Myocyte (in vitro differentiated cells): ENCODE measurements around the gene YTHDC1. TPM values are rescaled to one million over a fixed set of nuclear protein-coding genes. Genes with fewer than 3 reads are reported as not detected.
"Not testable (repeated sequence)": the region's sequence is repeated elsewhere in the genome, so short reads cannot be mapped to it uniquely, and the experiment has no call there.

Source experiments
- DNase-seq: peaks from one replicate; pipeline ENCODE4 v3.0.0-alpha.2; 2012; ENCODE audit warnings: low read depth
- total RNA-seq: library from RNA; depleted of rRNA; stranded (reverse); fragments of >200 nt; gene quantifications from 2 replicates; pipeline ENCODE4 v1.2.3, GENCODE V29; 2014

YTHDC1 gene
- total RNA-seq, 1 donor from 2014 or later: 56.1 TPM

GRCh38 chr4:68297137-68297536, 52.8 kb downstream of the YTHDC1 start:
- no peak for DNase-seq

DNA sequence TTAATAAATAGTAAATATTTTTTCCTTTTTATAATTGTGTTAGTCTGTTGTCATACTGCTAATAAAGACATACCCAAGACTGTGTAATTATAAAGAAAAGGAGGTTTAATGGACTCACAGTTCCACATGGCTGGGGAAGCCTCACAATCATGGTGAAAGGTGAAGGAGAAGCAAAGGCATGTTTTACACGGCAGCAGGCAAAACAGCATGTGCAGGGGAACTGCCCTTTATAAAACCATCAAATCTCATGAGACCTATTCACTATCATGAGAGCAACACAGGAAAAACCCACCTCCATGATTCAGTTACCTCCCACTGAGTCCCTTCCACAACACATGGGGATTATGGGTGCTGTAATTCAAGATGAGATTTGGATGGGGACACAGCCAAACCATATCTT, 58.6 kb downstream of the YTHDC1 start:
- DNase-seq: no peak

DNA sequence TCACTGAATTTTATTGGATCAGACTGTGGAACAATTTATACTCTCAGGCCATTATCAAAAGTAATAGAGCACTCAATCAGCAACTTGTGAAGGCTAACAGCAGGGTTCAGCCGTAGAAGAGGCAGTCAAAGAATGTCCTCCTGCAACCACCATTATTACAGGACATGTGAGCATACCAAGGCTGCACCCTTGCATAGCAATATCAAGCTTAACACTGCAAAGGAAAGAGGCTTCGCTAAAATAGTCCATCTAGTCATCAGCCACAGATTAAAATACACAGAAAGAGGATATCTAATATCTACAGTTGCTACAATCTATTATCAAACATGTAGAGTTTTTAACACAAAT, 61.5 kb downstream of the YTHDC1 start:
- DNase-seq: peak; percentile 75

DNA sequence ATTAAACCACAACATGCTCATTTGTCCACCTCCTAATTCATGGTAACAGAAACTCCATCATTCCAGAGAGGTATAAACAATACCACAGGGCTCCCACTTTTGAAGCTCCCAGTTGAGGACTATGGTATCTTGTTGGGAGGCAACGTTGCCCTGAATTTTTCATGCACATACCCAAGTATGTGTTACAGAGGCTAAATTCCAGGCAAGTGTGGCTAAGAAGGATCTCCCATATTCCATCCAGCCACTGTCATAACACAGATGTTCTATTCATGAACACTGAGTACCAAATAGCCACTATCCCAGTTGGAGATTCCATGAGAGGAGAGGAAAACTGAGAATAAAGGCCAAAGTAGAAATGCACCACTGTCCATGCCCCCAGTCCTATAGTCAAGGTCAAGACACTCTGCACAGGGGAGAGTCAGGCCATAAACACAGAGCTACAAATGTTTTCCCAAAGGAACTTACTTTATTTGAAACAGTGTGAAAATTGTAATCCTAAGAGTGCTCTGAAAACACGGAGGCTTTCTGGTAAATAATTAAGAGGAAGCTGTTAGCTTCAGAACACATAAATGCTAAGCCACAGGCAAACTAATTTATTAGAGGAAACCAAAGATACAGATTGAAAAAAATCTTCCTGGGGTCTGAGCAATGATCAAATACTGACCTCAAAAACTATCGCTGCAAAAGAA, 62.0 kb downstream of the YTHDC1 start:
- DNase-seq: peak; percentile 21

DNA sequence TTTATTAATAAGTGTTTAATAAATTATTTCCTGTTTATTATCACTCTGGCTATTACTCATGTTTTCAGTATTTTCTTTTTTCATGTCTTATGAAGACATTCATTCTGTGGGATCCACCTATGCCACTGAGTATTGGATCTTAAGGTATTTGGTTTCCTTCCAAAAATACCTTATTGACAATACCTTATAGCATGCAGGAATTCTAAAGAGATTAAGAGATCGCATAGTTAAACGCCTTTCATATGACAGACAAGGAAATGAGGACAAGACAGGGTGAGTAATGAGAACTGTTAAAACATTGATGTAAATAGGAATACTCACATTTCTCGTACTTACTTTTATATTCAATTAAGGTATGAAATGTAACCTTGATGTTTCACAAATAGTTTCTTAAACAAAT, 66.2 kb downstream of the YTHDC1 start:
- DNase-seq: no peak

DNA sequence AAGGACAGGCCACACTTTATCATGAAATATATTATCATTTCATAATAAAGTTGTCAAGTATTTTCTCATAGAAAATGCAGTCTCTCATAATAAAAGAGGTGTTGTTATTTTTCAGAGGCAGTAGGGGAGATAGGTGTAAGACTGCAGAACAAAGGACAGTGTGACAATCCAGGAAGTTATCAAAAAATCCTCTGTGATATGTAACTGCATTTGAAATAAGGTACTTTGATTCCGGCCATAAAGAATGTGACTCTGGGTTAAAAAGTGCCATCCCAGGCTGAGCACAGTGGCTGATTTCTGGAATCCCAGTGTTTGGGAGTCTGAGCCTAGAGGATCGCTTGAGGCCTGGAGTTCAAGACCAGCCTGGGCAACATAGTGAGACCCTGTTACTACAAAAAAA, 66.8 kb downstream of the YTHDC1 start:
- DNase-seq: no peak

GRCh38 chr4:68281796-68282740, 67.8 kb downstream of the YTHDC1 start:
- DNase-seq: not testable (repeated sequence)

DNA sequence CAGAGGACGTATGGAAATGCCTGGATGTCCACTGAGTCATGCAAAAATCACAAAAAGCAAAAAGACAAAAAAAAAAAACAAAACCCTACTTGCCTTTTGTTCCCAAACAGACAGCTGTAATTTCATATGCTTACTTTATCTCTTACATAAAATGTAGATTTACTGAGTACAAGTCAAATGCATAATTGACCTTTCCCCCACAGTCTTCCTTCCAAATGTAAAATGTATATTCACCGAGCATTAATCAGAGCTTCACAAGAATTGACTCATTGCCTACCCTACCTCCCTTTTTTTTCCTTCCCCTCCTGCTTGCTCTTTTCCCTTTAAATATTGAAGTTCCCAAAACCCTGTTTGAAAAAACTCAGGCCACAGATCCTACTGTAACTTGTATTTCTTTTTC, 71.9 kb downstream of the YTHDC1 start:
- DNase-seq: no peak

GRCh38 chr4:68277627-68278026, 72.3 kb downstream of the YTHDC1 start:
- no peak for DNase-seq

DNA sequence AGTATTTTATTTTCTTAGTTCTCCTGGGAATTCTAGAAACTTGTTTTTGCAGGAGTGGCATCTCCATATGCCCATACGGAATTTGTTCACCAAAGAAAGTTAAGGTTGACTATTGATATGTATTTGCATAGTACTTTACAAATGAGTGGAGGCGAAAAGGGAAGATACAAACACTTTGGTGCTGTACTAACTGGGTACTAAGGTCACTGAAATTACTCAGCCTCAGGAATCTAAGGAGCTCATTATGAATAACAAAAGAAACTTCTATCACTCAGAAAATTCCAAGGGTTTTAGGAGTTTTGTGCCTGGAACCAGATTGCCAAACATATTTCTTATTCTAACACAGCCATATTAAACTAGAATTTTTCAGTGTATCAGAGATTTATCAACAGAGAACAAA, 77.0 kb downstream of the YTHDC1 start:
- no peak for DNase-seq

GRCh38 chr4:68272380-68272779, 77.5 kb downstream of the YTHDC1 start:
- peak; percentile 32 for DNase-seq

DNA sequence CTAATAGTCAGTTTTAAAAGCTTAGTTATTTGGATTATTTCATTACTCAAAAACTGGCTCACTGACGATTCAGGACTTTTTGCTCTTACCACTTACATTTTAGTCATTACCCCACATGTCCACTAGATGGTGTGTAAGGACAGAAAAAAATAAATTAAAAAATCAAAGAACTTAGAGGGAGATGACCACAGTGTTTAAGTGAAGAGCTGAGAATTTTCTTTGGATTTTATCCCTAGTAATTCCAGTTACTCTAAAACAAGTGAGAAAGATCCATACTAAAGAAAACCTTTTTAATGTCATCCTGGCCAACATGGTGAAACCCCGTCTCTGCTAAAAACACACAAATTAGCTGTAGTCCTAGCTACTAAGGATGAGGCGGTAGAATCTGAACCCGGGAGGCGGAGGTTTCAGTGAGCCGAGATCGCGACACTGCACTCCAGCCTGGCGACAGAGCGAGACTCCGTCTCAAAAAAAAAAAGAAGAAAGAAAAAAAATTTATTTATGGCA, 78.0 kb downstream of the YTHDC1 start:
- peak; percentile 80 for DNase-seq

GRCh38 chr4:68267433-68267944, 82.4 kb downstream of the YTHDC1 start:
- DNase-seq: peak; percentile 65

GRCh38 chr4:68264875-68265565, 84.9 kb downstream of the YTHDC1 start:
- DNase-seq: no peak

Other genes starting within 250 kb of the YTHDC1 start
- gene TMPRSS11F, start 220.2 kb downstream of the YTHDC1 start, total RNA-seq: not detected in 2 replicates
- not detected in 2 replicates for gene TMPRSS11B, start 104.4 kb downstream of the YTHDC1 start, total RNA-seq
- gene TMPRSS11E, start 97.4 kb upstream of the YTHDC1 start, total RNA-seq: 0.11 TPM in 1 of 2 replicates, not detected in the other
- gene UGT2B17, start 226.2 kb upstream of the YTHDC1 start, total RNA-seq: 0.16 TPM in 1 of 2 replicates, not detected in the other